ENCODE measurements around the gene CUL5.

Gene CUL5

GRCh38 chr11:108148556-108148955 lies 139.9 kb downstream of the CUL5 start:
- TF ChIP-seq ZNF274 (IDR thresholded peaks at IDR 0.05; ENCODE audit: low read depth, low read length) = no peak
- no peak overlapping the region for H3K4me3 ChIP-seq (ENCODE audit: low read length)

GRCh38 chr11:108154591-108154990 lies 145.9 kb downstream of the CUL5 start:
- H3K4me3 ChIP-seq (ENCODE audit: low read length) = no peak overlapping the region

More at GRCh38 chr11:108154591-108154990, 145.9 kb downstream of the CUL5 start:
- TF ChIP-seq ZNF274 (IDR thresholded peaks at IDR 0.05; ENCODE audit: low read depth, low read length) = no peak
